ENCODE results near the gene TSPAN33.
A peak's percentile ranks its signal among the peaks of the same experiment; 100 is the strongest.

TSPAN33 gene

GRCh38 chr7:129147731-129148130 is 3.2 kb downstream of the TSPAN33 start:
- H3K27ac Mint-ChIP-seq, result no peak overlapping the region
- peaks cover 11 to 13% of the 10 kb centered on the region in 2 donors for H3K4me1 Mint-ChIP-seq (ENCODE audit: low read depth in 2 of 2)
- H3K36me3 Mint-ChIP-seq (ENCODE audit: insufficient read depth), result peaks cover 7% of the 10 kb centered on the region
- no peaks in the 10 kb centered on the region for H3K9me3 Mint-ChIP-seq
- peaks cover 16 to 88% of the 10 kb centered on the region in 2 donors for H3K27me3 Mint-ChIP-seq
- no peak overlapping the region for H3K4me3 Mint-ChIP-seq
- ATAC-seq (replicated peaks) (no peak), DNase-seq (no peak)

GRCh38 chr7:129149511-129149910 is 5.0 kb downstream of the TSPAN33 start:
- Mint-ChIP-seq H3K4me3 (no peak overlapping the region), H3K36me3 (ENCODE audit: insufficient read depth) (peaks cover 8% of the 10 kb centered on the region), H3K9me3 (no peaks in the 10 kb centered on the region), H3K27me3 (peaks cover 0 to 83% of the 10 kb centered on the region in 2 donors), H3K4me1 (ENCODE audit: low read depth in 2 of 2) (peaks cover 3 to 5% of the 10 kb centered on the region in 2 donors), H3K27ac (no peak overlapping the region)
- no peak for ATAC-seq (replicated peaks)
- DNase-seq, result no peak

- H3K9me3 Mint-ChIP-seq, result no peaks in the 10 kb centered on the region
- DNase-seq (no peak), ATAC-seq (replicated peaks) (no peak)
- H3K27me3 Mint-ChIP-seq, result peaks cover 0 to 79% of the 10 kb centered on the region in 2 donors
- peaks cover 8% of the 10 kb centered on the region for H3K36me3 Mint-ChIP-seq (ENCODE audit: insufficient read depth)
- H3K27ac Mint-ChIP-seq, result no peak overlapping the region
- H3K4me3 Mint-ChIP-seq, result no peak overlapping the region
- peaks cover 0 to 3% of the 10 kb centered on the region in 2 donors for H3K4me1 Mint-ChIP-seq (ENCODE audit: low read depth in 2 of 2)
Measured at GRCh38 chr7:129150199-129150996, 5.9 kb downstream of the TSPAN33 start.

- no peak overlapping the region for H3K4me3 Mint-ChIP-seq
- peaks cover 2% of the 10 kb centered on the region for H3K36me3 Mint-ChIP-seq (ENCODE audit: insufficient read depth)
- no peak for ATAC-seq (replicated peaks)
Measured at GRCh38 chr7:129157651-129158050, 13.1 kb downstream of the TSPAN33 start.

GRCh38 chr7:129159539-129159938 is 15.0 kb downstream of the TSPAN33 start:
- no peaks in the 10 kb centered on the region for H3K36me3 Mint-ChIP-seq (ENCODE audit: insufficient read depth)
- no peaks in the 10 kb centered on the region for H3K4me1 Mint-ChIP-seq (ENCODE audit: low read depth in 2 of 2)
- H3K4me3 Mint-ChIP-seq, result no peak overlapping the region
- H3K9me3 Mint-ChIP-seq, result no peaks in the 10 kb centered on the region
- H3K27me3 Mint-ChIP-seq, result peaks cover 0 to 52% of the 10 kb centered on the region in 2 donors
- ATAC-seq (replicated peaks), result no peak
- H3K27ac Mint-ChIP-seq, result no peak overlapping the region
- DNase-seq, result no peak

More at GRCh38 chr7:129157651-129158050, 13.1 kb downstream of the TSPAN33 start:
- peaks cover 0 to 56% of the 10 kb centered on the region in 2 donors for H3K27me3 Mint-ChIP-seq
- no peak for DNase-seq
- no peaks in the 10 kb centered on the region for H3K9me3 Mint-ChIP-seq
- H3K27ac Mint-ChIP-seq, result no peak overlapping the region
- H3K4me1 Mint-ChIP-seq (ENCODE audit: low read depth in 2 of 2), result no peaks in the 10 kb centered on the region

GRCh38 chr7:129160161-129160905 is 15.8 kb downstream of the TSPAN33 start:
- no peak overlapping the region for H3K27ac Mint-ChIP-seq
- no peaks in the 10 kb centered on the region for H3K4me1 Mint-ChIP-seq (ENCODE audit: low read depth in 2 of 2)
- peaks cover 0 to 52% of the 10 kb centered on the region in 2 donors for H3K27me3 Mint-ChIP-seq
- DNase-seq, result no peak
- no peaks in the 10 kb centered on the region for H3K36me3 Mint-ChIP-seq (ENCODE audit: insufficient read depth)
- H3K4me3 Mint-ChIP-seq, result no peak overlapping the region
- no peaks in the 10 kb centered on the region for H3K9me3 Mint-ChIP-seq
- no peak for ATAC-seq (replicated peaks)

GRCh38 chr7:129161524-129162225 is 17.2 kb downstream of the TSPAN33 start:
- DNase-seq (no peak), ATAC-seq (replicated peaks) (no peak)
- H3K4me1 Mint-ChIP-seq (ENCODE audit: low read depth in 2 of 2), result no peaks in the 10 kb centered on the region
- H3K36me3 Mint-ChIP-seq (ENCODE audit: insufficient read depth), result no peaks in the 10 kb centered on the region
- no peak overlapping the region for H3K4me3 Mint-ChIP-seq
- H3K9me3 Mint-ChIP-seq, result no peaks in the 10 kb centered on the region
- H3K27me3 Mint-ChIP-seq, result peaks cover 0 to 46% of the 10 kb centered on the region in 2 donors
- H3K27ac Mint-ChIP-seq, result no peak overlapping the region

- Mint-ChIP-seq H3K4me3 (no peak overlapping the region), H3K27me3 (peaks cover 0 to 53% of the 10 kb centered on the region in 2 donors), H3K9me3 (no peaks in the 10 kb centered on the region), H3K4me1 (ENCODE audit: low read depth in 2 of 2) (no peaks in the 10 kb centered on the region), H3K27ac (peak overlapping the region in 1 of 2 donors; percentile 38), H3K36me3 (ENCODE audit: insufficient read depth) (no peaks in the 10 kb centered on the region)
- ATAC-seq (replicated peaks), result no peak
- DNase-seq, result no peak
Measured at GRCh38 chr7:129162732-129163131, 18.2 kb downstream of the TSPAN33 start.

GRCh38 chr7:129163875-129164544 is 19.5 kb downstream of the TSPAN33 start:
- Mint-ChIP-seq H3K4me3 (no peak overlapping the region), H3K4me1 (ENCODE audit: low read depth in 2 of 2) (peaks cover 0 to 5% of the 10 kb centered on the region in 2 donors), H3K27ac (no peak overlapping the region), H3K9me3 (no peaks in the 10 kb centered on the region), H3K36me3 (ENCODE audit: insufficient read depth) (no peaks in the 10 kb centered on the region), H3K27me3 (peaks cover 0 to 53% of the 10 kb centered on the region in 2 donors)
- DNase-seq (peak in 1 of 3 experiments; percentile 8), ATAC-seq (replicated peaks) (peak; percentile 41)

- H3K27me3 Mint-ChIP-seq, result peaks cover 0 to 47% of the 10 kb centered on the region in 2 donors
- no peaks in the 10 kb centered on the region for H3K9me3 Mint-ChIP-seq
- H3K36me3 Mint-ChIP-seq (ENCODE audit: insufficient read depth), result no peaks in the 10 kb centered on the region
- no peak overlapping the region for H3K27ac Mint-ChIP-seq
- ATAC-seq (replicated peaks) (peak; percentile 21), DNase-seq (no peak)
- H3K4me3 Mint-ChIP-seq, result no peak overlapping the region
- peaks cover 0 to 7% of the 10 kb centered on the region in 2 donors for H3K4me1 Mint-ChIP-seq (ENCODE audit: low read depth in 2 of 2)
Measured at GRCh38 chr7:129166745-129167144, 22.2 kb downstream of the TSPAN33 start.

GRCh38 chr7:129167817-129168216 is 23.3 kb downstream of the TSPAN33 start:
- no peak for ATAC-seq (replicated peaks)
- Mint-ChIP-seq H3K4me1 (ENCODE audit: low read depth in 2 of 2) (peaks cover 0 to 7% of the 10 kb centered on the region in 2 donors), H3K9me3 (no peaks in the 10 kb centered on the region), H3K27ac (no peak overlapping the region), H3K36me3 (ENCODE audit: insufficient read depth) (no peaks in the 10 kb centered on the region), H3K4me3 (peak overlapping the region in 1 of 2 donors; percentile 63), H3K27me3 (peaks cover 0 to 40% of the 10 kb centered on the region in 2 donors)
- DNase-seq, result no peak

GRCh38 chr7:129168231-129169021 is 23.9 kb downstream of the TSPAN33 start:
- Mint-ChIP-seq H3K4me1 (ENCODE audit: low read depth in 2 of 2) (peaks cover 0 to 7% of the 10 kb centered on the region in 2 donors), H3K27ac (no peak overlapping the region)
- no peak for ATAC-seq (replicated peaks)

More at GRCh38 chr7:129168231-129169021, 23.9 kb downstream of the TSPAN33 start:
- DNase-seq, result no peak
- Mint-ChIP-seq H3K4me3 (peak overlapping the region; percentile 52 to 63), H3K9me3 (no peaks in the 10 kb centered on the region), H3K36me3 (ENCODE audit: insufficient read depth) (no peaks in the 10 kb centered on the region), H3K27me3 (peaks cover 0 to 33% of the 10 kb centered on the region in 2 donors)

Data from effector memory CD8-positive, alpha-beta T cell (primary cell).